ENCODE data around the gene SLC16A8.
A peak's percentile ranks its signal among the peaks of the same experiment; 100 is the strongest.

The SLC16A8 gene

GRCh38 chr22:38078046-38078840 is 5.7 kb downstream of the SLC16A8 start:
- TF ChIP-seq, protein P1, sequence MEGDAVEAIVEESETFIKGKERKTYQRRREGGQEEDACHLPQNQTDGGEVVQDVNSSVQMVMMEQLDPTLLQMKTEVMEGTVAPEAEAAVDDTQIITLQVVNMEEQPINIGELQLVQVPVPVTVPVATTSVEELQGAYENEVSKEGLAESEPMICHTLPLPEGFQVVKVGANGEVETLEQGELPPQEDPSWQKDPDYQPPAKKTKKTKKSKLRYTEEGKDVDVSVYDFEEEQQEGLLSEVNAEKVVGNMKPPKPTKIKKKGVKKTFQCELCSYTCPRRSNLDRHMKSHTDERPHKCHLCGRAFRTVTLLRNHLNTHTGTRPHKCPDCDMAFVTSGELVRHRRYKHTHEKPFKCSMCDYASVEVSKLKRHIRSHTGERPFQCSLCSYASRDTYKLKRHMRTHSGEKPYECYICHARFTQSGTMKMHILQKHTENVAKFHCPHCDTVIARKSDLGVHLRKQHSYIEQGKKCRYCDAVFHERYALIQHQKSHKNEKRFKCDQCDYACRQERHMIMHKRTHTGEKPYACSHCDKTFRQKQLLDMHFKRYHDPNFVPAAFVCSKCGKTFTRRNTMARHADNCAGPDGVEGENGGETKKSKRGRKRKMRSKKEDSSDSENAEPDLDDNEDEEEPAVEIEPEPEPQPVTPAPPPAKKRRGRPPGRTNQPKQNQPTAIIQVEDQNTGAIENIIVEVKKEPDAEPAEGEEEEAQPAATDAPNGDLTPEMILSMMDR (IDR thresholded peaks at IDR 0.05; ENCODE audit: low read depth, low read length): no peak
- DNase-seq (ENCODE audit: extremely low read depth, low read depth): no peak

GRCh38 chr22:38077595-38077994 is 6.4 kb downstream of the SLC16A8 start:
- TF ChIP-seq, protein P1 (IDR thresholded peaks at IDR 0.05; ENCODE audit: low read depth, low read length): no peak

GRCh38 chr22:38077096-38077495 is 6.9 kb downstream of the SLC16A8 start:
- TF ChIP-seq, protein P1 (IDR thresholded peaks at IDR 0.05; ENCODE audit: low read depth, low read length): no peak
- no peak for DNase-seq (ENCODE audit: extremely low read depth, low read depth)

More at GRCh38 chr22:38077595-38077994, 6.4 kb downstream of the SLC16A8 start:
- DNase-seq (ENCODE audit: extremely low read depth, low read depth): no peak

- DNase-seq (ENCODE audit: extremely low read depth, low read depth): no peak
- TF ChIP-seq, protein P1 (IDR thresholded peaks at IDR 0.05; ENCODE audit: low read depth, low read length): no peak
Measured at GRCh38 chr22:38075961-38076360, 8.0 kb downstream of the SLC16A8 start.

DNA sequence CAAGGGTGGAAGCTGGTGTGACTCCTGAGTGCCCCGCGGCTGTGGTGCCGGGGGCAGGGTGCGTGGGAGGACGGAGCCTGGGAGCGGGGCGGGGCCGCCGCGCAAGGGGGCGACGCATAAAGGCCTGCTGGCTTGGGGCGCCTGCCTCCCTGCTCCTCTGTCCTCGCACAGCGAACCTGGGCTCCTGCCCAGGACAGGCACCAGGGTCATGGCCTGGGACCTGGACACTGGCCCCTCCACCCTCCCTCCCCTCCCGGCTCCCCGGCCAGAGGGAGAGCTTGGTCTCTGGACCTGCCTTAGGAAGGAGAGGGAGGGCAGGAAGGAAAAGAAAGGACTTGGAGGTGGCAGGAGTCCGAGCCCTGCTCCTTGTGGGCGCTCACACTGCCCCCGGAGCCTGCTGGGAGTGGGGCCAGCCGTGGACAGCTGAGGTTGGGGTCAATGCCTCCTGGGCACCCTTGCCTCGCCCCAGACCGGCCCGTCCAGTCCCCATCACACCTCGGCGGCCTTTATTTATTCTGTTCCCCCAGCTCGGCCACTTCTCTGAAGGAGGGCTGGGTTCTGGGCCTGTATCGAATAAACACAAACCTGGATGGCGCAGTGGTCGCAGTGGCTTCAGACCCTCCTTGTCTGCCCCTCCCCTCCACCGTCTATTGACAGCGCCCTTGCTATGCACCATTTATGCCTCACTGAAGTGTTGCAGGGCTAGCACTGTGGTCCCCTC is 8.7 kb downstream of the SLC16A8 start:
- TF ChIP-seq, protein P1 (IDR thresholded peaks at IDR 0.05; ENCODE audit: low read depth, low read length): no peak
- DNase-seq (ENCODE audit: extremely low read depth, low read depth): no peak

DNA sequence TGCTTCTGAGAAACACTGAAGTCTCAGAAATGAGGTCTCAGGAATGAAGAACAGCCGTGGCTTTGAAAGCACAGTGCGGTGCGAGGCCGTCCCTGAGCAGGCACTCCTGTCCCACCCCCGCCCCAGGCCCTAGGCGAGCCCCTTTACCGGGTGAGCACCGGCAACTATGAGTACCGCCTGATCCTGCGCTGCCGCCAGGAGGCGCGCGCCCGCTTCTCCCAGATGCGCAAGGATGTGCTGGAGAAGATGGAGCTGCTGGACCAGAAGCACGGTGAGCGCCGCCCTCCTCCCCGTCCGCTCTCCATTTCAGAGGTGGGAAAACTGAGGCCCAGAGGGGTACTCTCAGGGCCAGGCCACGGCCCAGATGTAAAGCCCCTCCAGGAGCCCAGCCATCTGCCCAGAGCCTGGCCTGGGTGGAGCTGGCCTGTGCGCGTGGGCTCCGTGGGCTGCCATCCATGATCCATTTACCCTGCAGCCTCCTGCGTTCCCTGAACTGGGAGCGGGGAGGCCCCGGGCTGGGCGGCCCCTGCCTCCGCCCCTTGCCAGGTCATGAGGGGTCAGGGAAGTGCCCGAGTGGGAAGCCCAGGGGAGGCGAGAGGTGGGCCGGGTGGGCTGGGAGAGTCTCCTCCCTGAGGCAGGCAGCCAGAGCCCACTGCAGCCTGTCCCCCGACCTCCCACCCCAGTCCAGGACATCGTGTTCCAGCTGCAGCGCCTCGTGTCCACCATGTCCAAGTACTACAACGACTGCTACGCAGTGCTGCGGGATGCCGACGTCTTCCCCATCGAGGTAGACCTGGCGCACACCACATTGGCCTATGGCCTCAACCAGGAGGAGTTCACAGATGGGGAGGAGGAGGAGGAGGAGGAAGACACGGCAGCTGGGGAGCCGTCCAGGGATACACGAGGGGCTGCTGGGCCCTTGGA is 9.5 kb downstream of the SLC16A8 start:
- TF ChIP-seq, protein P1 (IDR thresholded peaks at IDR 0.05; ENCODE audit: low read depth, low read length): peak; percentile 35
- DNase-seq (ENCODE audit: extremely low read depth, low read depth): no peak

All from AG09319 (cell line).